HG03460 (cell line): Measurements from ENCODE around the gene HADHA.
"Not testable (repeated sequence)": the region's sequence is repeated elsewhere in the genome, so short reads cannot be mapped to it uniquely, and the experiment has no call there.

ENCODE experiments used
- ATAC-seq: cut with Tn5 transposase; IDR thresholded peaks from one replicate; pipeline ENCODE4 v1.9.1; 2021; ENCODE audit not compliant: unreplicated experiment

HADHA gene

DNA sequence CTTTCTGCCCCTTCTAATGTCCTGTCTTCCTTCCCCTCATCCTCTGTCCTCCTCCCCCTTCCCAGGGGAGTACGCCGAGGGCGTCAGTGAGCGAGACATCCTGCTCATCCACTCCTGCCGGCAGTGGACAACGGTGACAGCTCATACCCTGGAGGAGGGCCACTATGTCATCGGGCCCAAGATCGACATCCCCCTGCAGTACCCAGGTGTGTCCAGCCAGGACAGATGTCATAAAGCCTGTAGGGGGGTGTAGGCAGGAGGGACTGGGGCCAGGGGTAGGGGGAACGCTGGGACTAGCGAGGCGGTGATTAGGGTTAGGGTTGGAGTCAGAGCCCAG is 68.2 kb downstream of the HADHA start:
- ATAC-seq: no peak

DNA sequence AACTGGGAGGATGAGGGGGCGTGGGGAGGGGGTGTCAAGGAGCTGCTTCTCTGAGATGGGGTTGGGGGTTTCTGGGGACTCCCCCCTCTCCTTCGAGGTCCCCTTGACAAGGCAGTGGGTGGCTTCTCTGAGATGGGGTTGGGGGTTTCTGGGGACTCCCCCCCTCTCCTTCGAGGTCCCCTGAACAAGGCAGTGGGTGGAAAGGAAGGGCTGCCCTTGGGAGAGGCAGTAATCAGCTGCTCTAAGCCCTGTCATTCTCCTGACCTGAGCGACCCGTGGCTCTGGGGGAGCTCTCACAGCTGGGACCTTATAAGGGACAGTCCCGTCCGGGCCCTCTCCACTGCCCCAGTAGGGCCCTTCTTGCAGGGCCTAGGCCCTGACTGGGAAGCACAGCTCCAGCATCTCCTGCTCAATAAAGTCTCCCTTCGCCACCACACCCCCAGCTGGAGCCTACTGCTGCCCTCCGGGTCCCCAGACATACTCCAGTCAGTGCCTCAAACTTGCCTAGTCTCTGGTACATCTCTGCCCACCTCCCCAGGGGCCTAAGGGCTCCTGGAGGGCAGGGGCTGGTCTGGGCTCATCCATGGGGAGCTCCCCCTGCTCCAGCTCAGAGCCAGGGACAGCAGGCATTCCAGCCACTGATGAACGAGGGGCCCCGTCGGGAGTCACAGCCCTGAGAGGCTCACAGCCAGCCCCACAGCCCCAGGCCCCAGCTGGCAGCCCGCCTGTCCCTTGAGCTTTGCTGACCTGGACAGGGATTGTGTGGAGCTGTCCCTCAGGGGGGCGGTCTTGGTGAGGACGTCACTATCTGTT is 68.8 kb downstream of the HADHA start:
- no peak for ATAC-seq

DNA sequence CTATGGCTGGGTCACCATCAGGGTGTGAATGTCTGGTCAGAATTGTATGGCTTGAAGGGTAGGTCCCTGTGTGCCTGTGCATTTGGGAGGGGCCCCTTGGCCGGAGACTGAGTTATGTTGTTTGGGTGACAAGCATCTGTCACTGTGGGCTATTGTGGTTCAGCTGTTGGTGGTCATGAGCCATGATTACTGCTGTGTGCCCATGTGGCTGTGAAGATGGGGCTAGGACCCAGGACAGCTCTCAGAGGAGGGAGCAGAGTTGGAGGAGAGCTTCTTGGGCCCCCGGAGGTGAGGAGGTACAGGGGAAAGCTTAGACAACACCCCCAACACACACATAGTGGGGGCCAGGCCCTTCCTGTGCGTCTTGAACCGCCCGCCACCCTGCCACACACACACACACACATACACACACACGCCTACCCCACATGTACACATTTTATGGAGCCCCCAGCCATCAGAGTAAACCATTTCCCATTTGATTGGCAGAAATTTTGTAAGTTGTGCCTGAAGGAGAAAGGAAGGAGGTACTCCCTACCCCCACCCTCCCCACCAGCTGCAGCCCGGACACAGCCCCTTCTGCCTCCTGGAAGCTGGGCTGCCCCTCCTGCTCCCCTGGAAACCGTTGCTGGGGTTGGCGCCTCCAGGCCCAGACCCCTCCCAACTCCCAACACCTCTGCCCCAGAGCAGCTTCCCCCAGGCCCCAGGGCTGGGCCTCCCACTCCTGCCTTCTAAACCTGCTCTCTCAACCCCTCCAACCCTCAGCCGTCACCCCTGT is 69.6 kb downstream of the HADHA start:
- ATAC-seq: no peak

DNA sequence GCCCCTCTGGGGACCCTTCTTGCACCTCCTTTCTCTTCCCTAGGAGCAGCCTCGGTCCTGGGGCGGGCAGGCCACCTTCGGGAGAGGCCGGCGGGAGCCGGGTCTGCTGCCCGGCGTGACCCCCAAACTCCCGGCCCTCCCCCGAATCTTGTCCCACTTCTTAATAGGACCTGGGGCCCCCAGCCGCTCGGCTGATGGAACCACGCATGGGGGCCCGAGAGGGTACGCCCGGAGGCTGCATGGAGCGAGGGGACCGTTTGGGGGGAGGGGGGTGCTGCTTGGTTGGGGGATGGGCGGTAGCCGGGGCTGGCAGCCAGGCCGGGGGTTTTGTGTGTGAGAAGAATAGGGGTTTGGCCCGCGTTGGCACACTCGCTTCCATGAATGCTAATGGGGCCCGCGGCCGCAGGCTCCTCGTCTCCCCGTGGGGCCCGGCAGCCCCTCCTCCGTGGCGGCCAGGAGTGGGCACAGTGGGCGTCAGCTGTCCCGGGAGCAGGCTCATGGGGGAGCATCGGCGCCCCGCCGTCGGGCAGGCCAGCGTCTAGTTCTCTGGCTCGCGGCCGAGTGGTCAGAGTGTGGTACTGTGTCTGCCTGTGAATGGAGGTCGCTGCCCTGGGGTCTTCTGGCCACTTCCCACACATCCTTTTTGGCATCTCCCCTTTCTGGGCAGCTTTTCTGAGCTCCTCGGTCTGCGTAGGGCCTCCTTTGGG is 70.5 kb downstream of the HADHA start:
- ATAC-seq: no peak

DNA sequence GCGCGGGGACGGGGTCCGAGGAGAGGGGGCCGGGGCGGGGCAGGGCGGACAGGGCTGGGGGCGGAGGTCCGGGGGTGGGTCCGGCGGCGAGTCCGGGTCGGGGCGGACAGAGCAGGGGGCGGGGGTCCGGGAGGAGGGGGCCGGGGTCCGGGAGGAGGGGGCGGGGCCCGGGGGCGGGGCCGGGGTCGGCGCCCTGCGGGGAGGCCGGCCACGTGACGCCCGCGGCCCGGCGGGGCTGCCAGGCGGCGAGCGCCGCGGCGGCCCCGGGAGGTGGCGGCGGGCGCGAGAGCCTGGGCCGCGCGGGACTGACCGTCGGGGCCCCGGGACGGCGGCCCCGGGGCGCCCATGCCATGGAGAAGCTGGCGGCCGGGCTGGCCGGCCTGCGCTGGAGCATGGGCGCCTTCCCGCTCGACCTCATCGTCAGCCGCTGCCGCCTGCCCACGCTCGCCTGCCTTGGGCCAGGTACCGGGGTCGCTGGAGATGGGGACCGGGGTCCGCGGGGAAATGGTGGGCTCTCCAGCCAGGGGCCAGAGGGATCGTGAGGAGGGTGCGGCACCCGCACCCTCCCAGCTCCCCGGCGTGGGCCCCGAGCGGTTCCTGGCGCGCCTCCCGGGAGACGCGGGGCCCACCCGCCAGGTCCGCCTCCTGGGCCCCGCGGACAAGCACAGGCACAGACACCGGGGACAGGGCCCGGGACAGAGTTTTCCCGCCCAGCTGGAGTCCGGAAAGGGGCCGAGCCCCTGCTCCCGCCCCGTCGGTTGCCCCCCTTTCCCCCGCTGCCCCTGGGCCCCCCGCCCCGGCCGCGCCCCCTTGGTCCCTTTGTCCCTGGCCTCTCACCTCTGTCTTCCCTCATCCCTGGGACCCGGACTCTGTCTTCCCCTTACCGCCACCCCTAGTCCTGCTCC is 71.3 kb downstream of the HADHA start, which contains the start of gene GAREM2:
Gene GAREM2 (plus strand): TSS at position 218 of the 905 bp plus-strand sequence. CDS start 133 bp downstream, at position 351.
- no peak for ATAC-seq

DNA sequence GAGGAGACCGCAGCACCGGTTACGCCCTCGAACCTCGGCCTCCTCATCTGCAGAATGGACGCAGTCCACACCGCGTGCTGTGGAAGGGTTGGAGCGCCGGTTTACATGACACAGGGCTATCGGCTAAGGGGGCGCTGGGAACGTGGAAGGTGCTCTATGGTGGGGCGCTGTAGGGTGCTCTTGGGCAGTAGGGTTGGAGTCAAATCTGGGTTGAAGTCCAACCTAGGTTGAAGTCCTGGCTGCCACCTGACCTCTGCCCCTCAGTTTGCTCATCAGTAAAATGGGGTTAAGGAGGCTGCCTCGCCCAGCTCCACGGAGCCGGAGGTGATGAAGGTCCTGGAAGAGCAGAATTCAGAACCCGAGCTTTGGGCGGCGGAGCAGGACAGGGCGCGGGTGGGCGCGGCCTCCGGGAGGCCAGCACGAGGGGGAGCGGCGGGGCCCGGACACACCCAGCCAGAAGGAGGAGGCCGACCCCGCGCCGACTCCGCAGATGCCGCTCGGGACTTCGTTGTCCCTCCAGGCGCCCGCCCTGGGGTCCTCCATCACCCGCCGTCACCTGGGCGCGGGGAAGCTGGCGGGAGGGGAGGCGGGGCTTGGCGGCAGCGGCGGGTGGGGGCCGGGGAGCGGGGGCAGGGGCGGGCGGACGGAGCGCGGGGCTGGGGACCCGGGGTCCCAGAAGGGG is 72.1 kb downstream of the HADHA start:
- ATAC-seq: no peak

DNA sequence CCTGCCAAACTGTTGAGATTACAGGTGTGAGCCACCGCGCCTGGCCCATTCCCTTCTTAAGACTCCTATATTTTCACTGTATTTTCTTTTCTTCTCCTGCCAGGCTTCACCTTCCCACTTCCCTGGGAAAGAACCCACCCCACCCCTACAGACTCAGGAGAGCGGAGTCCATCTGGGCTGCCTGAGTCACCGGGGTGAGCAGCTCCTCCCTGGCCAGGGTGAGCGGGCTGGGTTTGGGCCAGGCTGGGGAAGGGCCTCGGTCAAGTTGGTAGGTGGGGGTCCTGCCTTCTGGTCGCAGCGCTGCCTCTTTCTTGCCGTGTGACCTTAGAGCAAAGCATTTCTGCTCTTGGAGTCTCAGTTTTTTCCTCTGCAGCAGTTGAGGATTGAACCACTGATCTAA is 73.6 kb downstream of the HADHA start:
- ATAC-seq: no peak

DNA sequence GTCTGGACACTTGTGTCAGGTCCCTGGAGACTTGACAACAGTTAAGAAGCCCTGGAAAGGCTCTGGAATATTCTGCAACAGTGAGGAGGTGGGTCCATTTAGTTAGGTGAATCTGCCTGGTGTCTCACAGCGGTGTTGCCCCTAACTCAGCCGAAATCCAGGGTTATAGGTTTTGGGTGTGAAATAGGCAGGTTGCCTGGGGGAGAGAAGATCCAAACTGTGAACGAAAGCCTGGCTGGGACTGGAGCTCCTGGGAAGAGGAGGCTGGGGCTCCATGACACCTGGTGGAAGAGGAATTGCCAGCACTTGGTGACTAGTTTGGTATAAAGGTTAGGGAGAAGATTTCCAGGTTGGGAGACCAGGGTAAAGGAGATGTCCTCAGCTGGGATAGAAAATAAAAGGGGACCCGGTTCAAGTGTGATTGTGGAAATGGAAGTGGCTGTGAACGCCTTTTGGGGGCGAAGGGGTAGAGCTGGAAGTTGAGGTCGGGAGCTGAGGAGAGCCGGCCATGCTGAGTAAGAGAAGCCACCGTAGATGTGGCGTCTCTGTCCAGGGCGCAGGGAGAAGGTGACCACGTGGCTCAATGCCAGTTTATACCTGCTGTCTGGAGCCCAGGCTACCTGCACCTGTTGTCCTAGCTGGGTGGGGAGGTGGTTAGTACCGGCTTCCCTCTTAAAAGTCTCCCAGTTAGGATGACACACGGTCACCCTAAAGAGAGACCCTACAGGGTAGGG is 74.6 kb downstream of the HADHA start:
- no peak for ATAC-seq

DNA sequence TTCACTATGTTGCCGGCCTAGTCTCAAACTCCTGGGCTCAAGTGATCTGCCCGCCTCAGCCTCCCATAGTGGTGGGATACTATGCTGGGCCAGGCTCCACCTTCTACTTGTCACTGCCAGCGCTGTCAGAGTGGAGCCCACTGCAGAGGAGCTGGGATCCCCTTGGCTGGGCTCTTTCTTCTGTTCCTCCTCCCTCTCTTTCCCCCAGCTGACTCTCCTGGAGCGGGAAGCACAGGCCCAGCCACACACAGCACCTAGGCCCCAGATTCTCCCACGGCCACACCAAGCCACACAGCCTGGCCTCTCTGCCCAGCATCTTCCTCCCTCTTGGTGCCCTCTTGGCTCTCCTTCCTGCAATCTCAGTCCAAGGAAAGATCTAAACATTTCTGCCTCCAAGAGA is 75.2 kb downstream of the HADHA start:
- ATAC-seq: no peak

DNA sequence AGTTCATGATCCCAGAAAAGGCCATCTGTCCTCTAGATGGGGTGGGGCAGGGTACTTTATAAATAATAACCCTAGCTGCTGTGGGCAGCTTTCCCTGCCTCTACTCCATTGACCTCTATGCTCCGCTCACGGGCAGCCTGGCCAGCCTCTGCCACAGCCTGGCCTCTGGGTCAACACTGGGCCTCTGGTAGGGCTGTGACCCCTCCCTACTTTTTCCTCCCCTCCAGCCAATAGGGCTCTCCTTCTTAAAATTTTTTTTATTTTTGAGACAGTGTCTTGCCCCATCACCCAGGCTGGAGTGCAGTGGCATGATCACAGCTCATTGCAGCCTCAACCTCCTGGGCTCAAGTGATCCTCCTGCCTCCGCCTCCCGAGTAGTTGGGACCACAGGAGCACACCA is 75.6 kb downstream of the HADHA start:
- no peak for ATAC-seq

DNA sequence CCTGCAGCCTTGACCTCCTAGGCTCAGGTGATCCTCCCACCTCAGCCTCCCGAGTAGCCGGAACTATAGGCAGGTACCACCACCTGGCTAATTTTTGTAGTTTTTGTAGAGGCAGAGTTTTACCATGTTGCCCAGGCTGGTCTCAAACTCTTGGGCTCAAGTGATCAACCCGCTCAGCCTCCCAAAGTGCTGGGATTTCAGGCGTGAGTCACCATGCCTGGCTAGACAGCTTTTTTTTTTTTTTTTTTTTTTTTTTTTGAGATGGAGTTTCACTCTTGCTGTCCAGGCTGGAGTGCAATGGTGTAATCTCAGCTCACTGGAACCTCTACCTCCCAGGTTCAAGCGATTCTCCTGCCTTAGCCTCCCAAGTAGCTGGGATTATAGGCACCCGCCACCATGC is 77.9 kb downstream of the HADHA start:
- ATAC-seq: not testable (repeated sequence)

DNA sequence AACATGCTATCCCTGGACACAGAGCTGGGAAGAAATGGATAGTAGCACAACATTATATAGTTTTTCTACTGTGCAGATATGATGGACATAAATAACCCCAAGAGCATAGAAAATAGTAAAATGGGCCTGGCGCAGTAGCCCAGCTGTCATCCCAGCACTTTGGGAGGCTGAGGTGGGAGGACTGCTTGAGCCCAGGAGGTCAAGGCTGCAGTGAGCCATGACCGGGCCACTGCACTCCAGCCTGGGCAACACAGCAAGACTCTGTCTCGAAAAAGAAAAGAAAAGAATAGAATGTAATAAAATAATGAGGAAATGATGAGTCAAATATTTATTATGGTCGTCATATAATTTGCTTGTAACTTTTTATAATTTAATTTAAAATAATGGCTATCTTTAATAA is 79.0 kb downstream of the HADHA start:
- ATAC-seq: no peak

DNA sequence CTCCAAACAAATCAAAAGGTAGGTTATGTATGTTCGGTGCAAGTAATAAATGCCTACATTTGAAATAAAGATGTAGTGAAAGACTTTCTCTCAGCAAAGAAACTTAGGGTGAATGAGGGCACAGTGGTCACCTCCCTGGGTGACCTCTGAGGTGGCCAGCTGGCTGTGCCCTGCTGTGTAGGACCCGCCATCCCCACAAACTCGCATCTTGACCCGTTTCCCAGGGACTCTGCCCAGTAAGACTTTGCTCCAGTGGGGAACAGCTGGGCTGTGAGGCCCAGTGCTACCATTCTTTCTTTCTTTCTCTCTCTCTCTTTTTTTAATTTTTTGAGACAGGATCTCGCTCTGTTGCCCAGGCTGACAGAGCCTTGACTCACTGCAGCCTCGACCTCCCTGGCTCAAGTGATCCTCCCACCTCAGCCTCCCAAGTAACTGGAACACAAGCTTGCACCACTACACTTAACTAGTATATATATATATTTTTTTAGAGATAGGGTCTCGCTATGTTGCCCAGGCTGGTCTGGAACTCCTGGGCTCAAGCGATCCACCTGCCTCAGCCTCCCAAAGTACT is 79.7 kb downstream of the HADHA start:
- no peak for ATAC-seq

DNA sequence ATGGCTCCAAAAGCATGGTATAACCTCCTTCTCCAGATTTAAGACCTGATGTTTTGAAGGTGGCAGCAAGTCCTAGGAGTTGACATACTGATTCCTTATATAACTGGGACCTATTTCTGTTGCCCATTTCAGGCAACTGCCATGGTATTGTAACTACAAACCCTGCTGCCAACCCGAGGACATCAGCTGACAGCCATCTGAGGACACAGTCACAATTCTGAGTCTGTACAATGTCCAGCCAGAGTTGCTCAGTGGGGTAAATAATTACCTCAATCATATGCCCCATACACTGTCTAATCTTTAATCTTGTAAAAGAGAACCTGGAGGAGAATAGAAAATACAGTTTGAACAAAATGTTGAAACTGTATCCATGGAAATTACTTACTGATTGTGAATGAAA is 80.2 kb downstream of the HADHA start:
- ATAC-seq: no peak

DNA sequence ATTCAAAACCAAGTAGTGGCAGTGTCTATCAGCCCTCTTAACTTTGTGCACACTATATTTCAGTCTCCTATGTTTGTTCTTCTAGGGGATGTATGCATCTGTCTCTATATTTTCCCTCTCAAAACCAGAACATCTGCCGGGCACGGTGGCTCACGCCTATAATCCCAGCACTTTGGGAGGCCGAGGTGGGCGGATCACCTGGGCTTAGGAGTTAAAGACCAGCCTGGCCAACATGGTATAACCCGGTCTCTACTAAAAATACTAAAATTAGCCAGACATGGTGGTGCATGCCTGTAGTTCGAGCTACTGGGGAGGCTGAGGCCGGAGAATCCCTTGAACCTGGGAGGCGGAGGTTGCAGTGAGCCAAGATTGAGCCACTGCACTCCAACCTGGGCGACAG is 81.5 kb downstream of the HADHA start:
- no peak for ATAC-seq

DNA sequence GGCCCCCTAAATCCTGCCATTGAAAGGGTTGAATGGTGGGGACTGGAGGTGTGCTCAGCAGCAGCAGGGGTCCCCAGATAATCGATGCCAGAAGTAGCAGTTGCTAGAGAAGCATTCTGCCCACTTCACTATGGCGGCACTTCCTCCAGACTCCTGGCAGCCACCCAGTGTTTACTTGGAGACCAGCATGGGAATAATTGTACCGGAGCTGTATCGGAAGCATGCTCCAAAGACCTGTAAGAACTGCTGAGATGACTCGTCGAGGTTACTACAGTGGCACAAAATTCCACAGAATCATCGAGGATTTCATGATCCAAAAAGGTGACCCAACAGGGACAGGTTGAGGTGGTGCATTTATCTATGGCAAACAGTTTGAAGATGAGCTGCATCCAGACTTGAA is 82.5 kb downstream of the HADHA start:
- ATAC-seq: no peak

DNA sequence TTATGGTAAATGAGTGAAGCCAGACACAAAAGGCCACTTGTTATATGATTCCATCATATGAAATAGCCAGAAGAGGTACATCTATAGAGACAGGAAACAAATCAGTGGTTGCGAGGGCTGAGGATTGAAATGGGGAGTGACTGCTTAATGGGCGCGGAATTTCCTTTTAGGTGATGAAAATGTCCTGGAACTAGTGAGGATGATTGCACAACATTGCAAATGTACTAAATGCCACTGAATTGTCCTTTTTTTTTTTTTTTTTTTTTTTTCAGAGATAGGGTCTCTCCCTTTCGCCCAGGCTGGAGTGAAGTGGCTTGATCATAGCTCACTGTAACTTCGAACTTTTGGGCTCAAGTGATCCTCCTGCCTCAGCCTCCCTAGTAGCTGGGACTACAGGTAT is 86.9 kb downstream of the HADHA start:
- ATAC-seq: no peak

DNA sequence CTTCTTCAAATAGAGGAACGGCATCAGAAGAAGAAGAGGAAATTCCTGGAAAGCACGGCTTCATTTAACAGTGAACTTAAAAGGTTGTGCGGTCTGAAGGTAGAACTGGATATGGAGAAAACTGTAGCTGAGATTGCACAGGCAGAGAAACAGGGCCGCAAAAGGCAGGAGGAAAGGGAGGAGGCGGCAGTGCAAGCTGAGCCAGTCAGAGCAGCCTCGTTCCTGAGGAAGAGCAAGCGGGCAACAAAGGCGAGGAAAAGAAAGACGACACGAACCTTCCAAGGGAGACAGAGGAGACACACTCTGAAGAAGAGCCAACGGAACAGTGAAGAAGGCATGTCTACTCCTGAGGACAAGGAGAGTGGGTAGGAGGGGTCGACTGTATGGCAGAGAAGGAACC is 94.2 kb downstream of the HADHA start:
- no peak for ATAC-seq

DNA sequence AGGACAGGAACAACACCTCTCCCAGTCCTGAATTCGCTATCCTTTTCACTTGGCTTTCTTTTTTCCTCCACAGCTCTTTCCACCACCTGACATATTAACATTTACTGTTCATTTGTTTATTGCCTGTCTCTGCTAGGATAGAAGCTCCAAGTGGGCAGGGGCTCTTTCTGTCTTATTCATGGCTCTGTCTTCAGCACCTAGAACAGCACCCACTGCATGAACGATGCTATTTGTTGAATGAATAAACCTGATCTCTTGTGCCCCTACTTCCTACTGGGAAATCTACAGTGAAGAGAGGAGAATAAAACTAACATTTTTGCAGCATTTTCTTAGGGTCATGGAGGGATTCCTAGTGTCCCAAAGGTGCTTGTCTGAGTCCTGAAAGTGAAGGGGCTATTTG is 95.9 kb downstream of the HADHA start:
- ATAC-seq: no peak
